ENCODE measurements around the gene KCNE3.

DNA sequence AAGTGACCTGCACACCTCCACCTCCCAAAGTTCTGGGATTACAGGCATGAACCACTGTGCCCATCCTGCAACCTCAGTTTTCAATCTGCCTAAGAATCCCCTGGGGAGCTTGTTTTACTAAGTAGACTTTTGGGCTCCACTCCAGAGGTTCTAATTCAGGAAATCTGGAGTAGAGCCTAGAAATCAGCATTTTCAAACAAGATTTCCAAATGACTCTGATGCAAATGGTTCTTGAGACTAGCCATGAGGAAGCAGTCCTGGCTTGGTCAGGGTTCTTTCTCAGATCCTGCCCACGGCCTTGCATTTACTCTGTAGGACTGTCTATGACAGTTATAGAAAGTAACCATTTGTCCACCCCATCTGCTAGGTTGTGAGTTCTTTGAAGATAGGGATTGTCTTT, 1.6 kb upstream of the KCNE3 start:
- TF ChIP-seq, protein P1, sequence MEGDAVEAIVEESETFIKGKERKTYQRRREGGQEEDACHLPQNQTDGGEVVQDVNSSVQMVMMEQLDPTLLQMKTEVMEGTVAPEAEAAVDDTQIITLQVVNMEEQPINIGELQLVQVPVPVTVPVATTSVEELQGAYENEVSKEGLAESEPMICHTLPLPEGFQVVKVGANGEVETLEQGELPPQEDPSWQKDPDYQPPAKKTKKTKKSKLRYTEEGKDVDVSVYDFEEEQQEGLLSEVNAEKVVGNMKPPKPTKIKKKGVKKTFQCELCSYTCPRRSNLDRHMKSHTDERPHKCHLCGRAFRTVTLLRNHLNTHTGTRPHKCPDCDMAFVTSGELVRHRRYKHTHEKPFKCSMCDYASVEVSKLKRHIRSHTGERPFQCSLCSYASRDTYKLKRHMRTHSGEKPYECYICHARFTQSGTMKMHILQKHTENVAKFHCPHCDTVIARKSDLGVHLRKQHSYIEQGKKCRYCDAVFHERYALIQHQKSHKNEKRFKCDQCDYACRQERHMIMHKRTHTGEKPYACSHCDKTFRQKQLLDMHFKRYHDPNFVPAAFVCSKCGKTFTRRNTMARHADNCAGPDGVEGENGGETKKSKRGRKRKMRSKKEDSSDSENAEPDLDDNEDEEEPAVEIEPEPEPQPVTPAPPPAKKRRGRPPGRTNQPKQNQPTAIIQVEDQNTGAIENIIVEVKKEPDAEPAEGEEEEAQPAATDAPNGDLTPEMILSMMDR (IDR thresholded peaks at IDR 0.05), result no peak
- TF ChIP-seq POLR2A (IDR thresholded peaks at IDR 0.05), result no peak
